ENCODE measurements around the gene CYTH4.
A peak's percentile ranks its signal among the peaks of the same experiment; 100 is the strongest.
"Not testable (repeated sequence)": the region's sequence is repeated elsewhere in the genome, so short reads cannot be mapped to it uniquely, and the experiment has no call there.

CYTH4 gene

GRCh38 chr22:37282385-37282677 is at the start of gene CYTH4:
CYTH4 (plus strand) TSS chr22:37282508; CDS start chr22:37282570, 62 bp downstream.
- DNase-seq (ENCODE audit: low read depth): peak; percentile 61

GRCh38 chr22:37233371-37233750 is 48.9 kb upstream of the CYTH4 start:
- DNase-seq (ENCODE audit: low read depth): not testable (repeated sequence)

- no peak for DNase-seq (ENCODE audit: low read depth)
These were observed 48.3 kb upstream of the CYTH4 start for GRCh38 chr22:37233751-37234631.

GRCh38 chr22:37234736-37235711 is 47.3 kb upstream of the CYTH4 start:
- no peak for DNase-seq (ENCODE audit: low read depth)

- DNase-seq (ENCODE audit: low read depth): no peak
These were observed 46.3 kb upstream of the CYTH4 start for GRCh38 chr22:37235897-37236607.

GRCh38 chr22:37237371-37238268 is 44.7 kb upstream of the CYTH4 start:
- no peak for DNase-seq (ENCODE audit: low read depth)

GRCh38 chr22:37239336-37240239 is 42.7 kb upstream of the CYTH4 start:
- DNase-seq (ENCODE audit: low read depth): no peak

- DNase-seq (ENCODE audit: low read depth): no peak
These were observed 41.9 kb upstream of the CYTH4 start for GRCh38 chr22:37240240-37240940.

GRCh38 chr22:37240941-37241320 is 41.4 kb upstream of the CYTH4 start:
- no peak for DNase-seq (ENCODE audit: low read depth)

- DNase-seq (ENCODE audit: low read depth): no peak
These were observed 40.8 kb upstream of the CYTH4 start for GRCh38 chr22:37241351-37242142.

GRCh38 chr22:37242395-37242918 is 39.9 kb upstream of the CYTH4 start:
- peak; percentile 92 for DNase-seq (ENCODE audit: low read depth)

- DNase-seq (ENCODE audit: low read depth): no peak
These were observed 38.8 kb upstream of the CYTH4 start for GRCh38 chr22:37243402-37244113.

- peak; percentile 85 for DNase-seq (ENCODE audit: low read depth)
These were observed 38.0 kb upstream of the CYTH4 start, which contains the start of gene RAC2 for GRCh38 chr22:37244114-37244921. RAC2 (minus strand) TSS chr22:37244269; CDS start chr22:37244148, 121 bp downstream.

- DNase-seq (ENCODE audit: low read depth): no peak
These were observed 37.2 kb upstream of the CYTH4 start for GRCh38 chr22:37244922-37245722.

- no peak for DNase-seq (ENCODE audit: low read depth)
These were observed 36.6 kb upstream of the CYTH4 start for GRCh38 chr22:37245740-37246139.

GRCh38 chr22:37248251-37248650 is 34.1 kb upstream of the CYTH4 start:
- no peak for DNase-seq (ENCODE audit: low read depth)
